Measurements from ENCODE around the gene TOP1.

DNA sequence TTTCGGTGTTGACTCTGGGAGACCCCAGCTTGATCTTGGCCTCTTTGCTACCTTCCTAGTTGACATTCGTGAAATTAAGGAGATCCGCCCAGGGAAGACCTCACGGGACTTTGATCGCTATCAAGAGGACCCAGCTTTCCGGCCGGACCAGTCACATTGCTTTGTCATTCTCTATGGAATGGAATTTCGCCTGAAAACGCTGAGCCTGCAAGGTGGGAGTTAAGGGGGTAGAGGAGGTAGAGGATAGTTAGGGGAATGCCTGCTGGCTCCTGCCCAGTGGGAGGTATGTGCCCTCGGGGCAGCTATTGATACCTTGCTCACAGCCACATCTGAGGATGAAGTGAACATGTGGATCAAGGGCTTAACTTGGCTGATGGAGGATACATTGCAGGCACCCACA is 130.9 kb downstream of the TOP1 start:
- TF ChIP-seq, protein P1, sequence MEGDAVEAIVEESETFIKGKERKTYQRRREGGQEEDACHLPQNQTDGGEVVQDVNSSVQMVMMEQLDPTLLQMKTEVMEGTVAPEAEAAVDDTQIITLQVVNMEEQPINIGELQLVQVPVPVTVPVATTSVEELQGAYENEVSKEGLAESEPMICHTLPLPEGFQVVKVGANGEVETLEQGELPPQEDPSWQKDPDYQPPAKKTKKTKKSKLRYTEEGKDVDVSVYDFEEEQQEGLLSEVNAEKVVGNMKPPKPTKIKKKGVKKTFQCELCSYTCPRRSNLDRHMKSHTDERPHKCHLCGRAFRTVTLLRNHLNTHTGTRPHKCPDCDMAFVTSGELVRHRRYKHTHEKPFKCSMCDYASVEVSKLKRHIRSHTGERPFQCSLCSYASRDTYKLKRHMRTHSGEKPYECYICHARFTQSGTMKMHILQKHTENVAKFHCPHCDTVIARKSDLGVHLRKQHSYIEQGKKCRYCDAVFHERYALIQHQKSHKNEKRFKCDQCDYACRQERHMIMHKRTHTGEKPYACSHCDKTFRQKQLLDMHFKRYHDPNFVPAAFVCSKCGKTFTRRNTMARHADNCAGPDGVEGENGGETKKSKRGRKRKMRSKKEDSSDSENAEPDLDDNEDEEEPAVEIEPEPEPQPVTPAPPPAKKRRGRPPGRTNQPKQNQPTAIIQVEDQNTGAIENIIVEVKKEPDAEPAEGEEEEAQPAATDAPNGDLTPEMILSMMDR (conservative IDR thresholded peaks at IDR 0.05; ENCODE audit: low read depth, low read length): no peak
- no peak for TF ChIP-seq EZH2 (IDR thresholded peaks at IDR 0.05; ENCODE audit: low read length, unreplicated experiment)

All from PC-3 (cell line).